ENCODE results near the gene PSMA2. TPM values are rescaled to one million over a fixed set of nuclear protein-coding genes. Genes with fewer than 3 reads are reported as not detected.

PSMA2 gene
- total RNA-seq, 1 donor from 2014 or later: 46.9 TPM

GRCh38 chr7:42911454-42912447 lies 20.2 kb downstream of the PSMA2 start, which contains the start of gene C7orf25:
Gene C7orf25, minus strand, starts transcription at chr7:42912070. Its CDS starts 1,170 bp downstream, at chr7:42910900.
- H3K36me3 ChIP-seq: peaks cover 0 to 9% of the 10 kb centered on the region in 2 donors
- peak in 1 of 2 donors; percentile 96 for DNase-seq (ENCODE audit: extremely low spot score in 2 of 2)
- H3K27ac ChIP-seq: peak within 1 kb of the TSS; percentile 84
- H3K4me3 ChIP-seq: peak within 1 kb of the TSS; percentile 79 to 81
- no peaks in the 10 kb centered on the region for H3K27me3 ChIP-seq
- H3K9me3 ChIP-seq: no peaks in the 10 kb centered on the region
- TF ChIP-seq POLR2A (IDR thresholded peaks at IDR 0.05) (peak in 1 of 2 donors; percentile 36), CTCF (IDR thresholded peaks at IDR 0.05) (peak in 1 of 3 experiments; percentile 11), POLR2AphosphoS5 (IDR thresholded peaks at IDR 0.05; ENCODE audit: insufficient read depth in 1 of 2, low read depth in 1 of 2) (peak in 1 of 2 donors; percentile 71)
- intact Hi-C loops (cut with DNase I): loop anchor here (2.0 kb wide), 1 partner anchor 21 kb away; the partner anchor contains the start of genes MRPL32 and PSMA2
- H3K4me1 ChIP-seq: peaks cover 18% of the 10 kb centered on the region

- intact Hi-C loops (cut with DNase I): no loop called here
- no peak for TF ChIP-seq POLR2AphosphoS5 (IDR thresholded peaks at IDR 0.05; ENCODE audit: insufficient read depth in 1 of 2, low read depth in 1 of 2)
- no peak for TF ChIP-seq POLR2A (IDR thresholded peaks at IDR 0.05)
- no peak for TF ChIP-seq CTCF (IDR thresholded peaks at IDR 0.05)
These were observed 21.7 kb downstream of the PSMA2 start for GRCh38 chr7:42910306-42910705.

GRCh38 chr7:42907316-42907715 lies 24.7 kb downstream of the PSMA2 start:
- intact Hi-C loops (cut with DNase I): no loop called here
- no peak for TF ChIP-seq POLR2A (IDR thresholded peaks at IDR 0.05)
- TF ChIP-seq POLR2AphosphoS5 (IDR thresholded peaks at IDR 0.05; ENCODE audit: insufficient read depth in 1 of 2, low read depth in 1 of 2): no peak
- H3K36me3 ChIP-seq: no peaks in the 10 kb centered on the region

More at GRCh38 chr7:42910306-42910705, 21.7 kb downstream of the PSMA2 start:
- H3K4me3 ChIP-seq: no peak overlapping the region
- DNase-seq (ENCODE audit: extremely low spot score in 2 of 2): no peak
- H3K4me1 ChIP-seq: peaks cover 18% of the 10 kb centered on the region
- no peaks in the 10 kb centered on the region for H3K9me3 ChIP-seq
- H3K27ac ChIP-seq: no peak overlapping the region
- H3K27me3 ChIP-seq: no peaks in the 10 kb centered on the region
- H3K36me3 ChIP-seq: no peaks in the 10 kb centered on the region

GRCh38 chr7:42906181-42906580 lies 25.8 kb downstream of the PSMA2 start:
- no peaks in the 10 kb centered on the region for H3K36me3 ChIP-seq
- H3K27me3 ChIP-seq: no peaks in the 10 kb centered on the region
- H3K27ac ChIP-seq: no peak overlapping the region
- no peak overlapping the region for H3K4me3 ChIP-seq
- no peak for DNase-seq (ENCODE audit: extremely low spot score in 2 of 2)
- TF ChIP-seq POLR2AphosphoS5 (IDR thresholded peaks at IDR 0.05; ENCODE audit: insufficient read depth in 1 of 2, low read depth in 1 of 2) (no peak), POLR2A (IDR thresholded peaks at IDR 0.05) (no peak), CTCF (IDR thresholded peaks at IDR 0.05) (no peak)
- peaks cover 12% of the 10 kb centered on the region for H3K4me1 ChIP-seq
- intact Hi-C loops (cut with DNase I): no loop called here
- H3K9me3 ChIP-seq: no peaks in the 10 kb centered on the region

More at GRCh38 chr7:42907316-42907715, 24.7 kb downstream of the PSMA2 start:
- no peak overlapping the region for H3K4me3 ChIP-seq
- H3K9me3 ChIP-seq: no peaks in the 10 kb centered on the region
- H3K27me3 ChIP-seq: no peaks in the 10 kb centered on the region
- DNase-seq (ENCODE audit: extremely low spot score in 2 of 2): no peak
- no peak overlapping the region for H3K27ac ChIP-seq
- H3K4me1 ChIP-seq: peaks cover 15% of the 10 kb centered on the region

- TF ChIP-seq POLR2A (IDR thresholded peaks at IDR 0.05) (no peak), POLR2AphosphoS5 (IDR thresholded peaks at IDR 0.05; ENCODE audit: insufficient read depth in 1 of 2, low read depth in 1 of 2) (no peak), CTCF (IDR thresholded peaks at IDR 0.05) (no peak)
- intact Hi-C loops (cut with DNase I): no loop called here
- no peak overlapping the region for H3K27ac ChIP-seq
These were observed 29.6 kb downstream of the PSMA2 start for GRCh38 chr7:42902331-42902730.

More at GRCh38 chr7:42902331-42902730, 29.6 kb downstream of the PSMA2 start:
- no peaks in the 10 kb centered on the region for H3K4me1 ChIP-seq
- H3K9me3 ChIP-seq: no peaks in the 10 kb centered on the region
- no peaks in the 10 kb centered on the region for H3K36me3 ChIP-seq
- no peaks in the 10 kb centered on the region for H3K27me3 ChIP-seq
- DNase-seq (ENCODE audit: extremely low spot score in 2 of 2): no peak
- H3K4me3 ChIP-seq: no peak overlapping the region
